Fibroblast of upper back skin (primary cell): ENCODE data around the gene CYBB.

Experiments
- DNase-seq: peaks from one replicate; pipeline ENCODE4 v3.0.0-alpha.2; 2013

The CYBB gene

DNA sequence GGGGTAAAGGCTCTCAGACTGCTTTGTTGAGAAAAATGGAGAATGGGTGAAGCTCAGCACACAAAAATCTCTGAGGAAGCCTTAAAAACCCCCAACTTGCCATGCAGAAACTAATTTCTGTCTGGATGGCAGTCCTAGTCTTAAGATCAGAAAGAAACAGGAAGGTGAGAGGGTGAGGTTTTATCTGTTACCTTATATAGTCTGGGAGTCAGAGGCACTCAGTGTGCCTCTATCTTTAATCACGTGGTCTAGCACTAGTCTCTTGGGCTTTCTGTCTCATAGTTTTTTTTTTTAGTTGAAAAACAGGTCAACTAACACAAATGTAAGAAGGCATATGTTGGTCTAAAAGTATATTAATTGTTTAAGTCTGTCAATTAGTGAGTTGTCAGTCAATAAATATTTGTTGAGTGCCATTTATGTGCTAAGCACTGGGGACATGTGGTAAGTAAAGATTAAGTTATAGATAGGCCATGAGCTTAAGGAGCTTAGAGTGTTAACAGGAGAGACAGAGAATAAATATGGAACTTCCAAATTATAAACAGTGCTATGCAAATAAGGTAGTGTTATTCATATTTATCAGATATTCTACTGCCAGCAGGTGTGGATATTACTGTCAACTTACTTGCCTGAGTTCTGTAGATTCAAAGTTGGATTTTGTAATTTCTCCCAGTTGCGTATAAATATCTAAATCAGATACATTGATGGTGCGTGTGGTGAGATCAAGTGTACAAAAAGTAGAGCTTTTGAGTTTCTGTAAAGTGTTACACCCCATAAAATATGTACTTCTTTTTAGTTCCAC lies 7.0 kb downstream of the CYBB start:
- DNase-seq, result no peak

- no peak for DNase-seq
Measured at GRCh38 chrX:37787423-37787869, 7.6 kb downstream of the CYBB start.

GRCh38 chrX:37796310-37796709 lies 16.5 kb downstream of the CYBB start:
- no peak for DNase-seq

GRCh38 chrX:37796805-37797204 lies 16.9 kb downstream of the CYBB start:
- no peak for DNase-seq

DNA sequence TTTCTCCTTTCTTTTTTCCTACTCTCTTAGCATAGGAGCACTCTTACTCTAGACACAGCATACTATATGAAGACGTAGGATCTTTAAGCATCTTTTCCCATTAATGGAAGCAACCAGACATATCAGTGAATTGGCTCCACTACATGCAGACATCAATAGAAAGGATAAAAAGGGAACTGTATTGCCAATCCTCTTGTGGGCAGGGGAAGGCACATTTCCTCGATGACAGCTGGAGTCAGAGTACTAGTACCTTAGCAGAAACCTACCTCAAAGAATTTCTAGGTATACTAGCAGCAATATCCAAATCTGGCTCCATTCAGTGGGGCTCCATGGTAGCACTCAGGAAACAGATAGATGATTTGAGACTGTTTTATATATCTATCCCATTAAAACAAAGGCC lies 20.1 kb downstream of the CYBB start:
- no peak for DNase-seq

GRCh38 chrX:37800717-37801116 lies 20.9 kb downstream of the CYBB start:
- DNase-seq, result no peak

DNA sequence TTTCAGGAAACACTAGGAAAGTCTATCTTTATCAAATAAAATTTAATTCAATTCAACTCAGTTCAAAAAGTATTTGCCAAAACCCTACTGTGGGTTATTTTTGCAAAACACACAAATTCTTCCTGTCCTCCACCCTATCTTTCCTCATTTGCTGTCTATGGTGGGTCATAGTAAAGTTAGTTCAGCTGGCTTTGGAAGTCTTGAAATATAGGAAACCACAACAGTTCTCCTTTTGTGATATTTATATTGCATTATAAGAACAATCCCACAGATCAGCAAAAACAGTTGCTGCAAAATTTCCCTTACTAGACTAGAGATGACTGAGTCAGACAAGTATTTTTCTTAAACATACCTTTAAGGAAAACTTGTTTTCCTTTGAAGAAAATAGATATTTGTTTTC lies 22.2 kb downstream of the CYBB start:
- DNase-seq, result no peak

DNA sequence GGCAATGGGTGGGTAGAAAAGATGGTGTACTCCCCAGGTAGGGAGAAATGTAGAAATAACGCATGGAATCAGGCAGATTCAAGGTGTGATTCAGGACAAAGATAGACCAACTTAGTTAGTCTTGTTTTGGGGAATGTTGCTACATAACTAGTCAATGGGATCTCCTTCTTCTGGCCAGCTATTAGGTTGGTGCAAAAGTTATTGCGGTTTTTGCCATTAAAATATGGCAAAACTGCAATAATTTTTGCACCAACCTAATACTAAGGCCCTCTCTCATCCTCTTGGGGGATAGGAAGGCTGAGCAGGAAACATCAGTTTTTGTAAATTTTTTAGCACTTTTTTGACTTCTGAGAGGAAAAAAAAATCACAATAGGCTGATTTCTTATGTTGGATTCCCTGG lies 23.2 kb downstream of the CYBB start:
- DNase-seq, result no peak

DNA sequence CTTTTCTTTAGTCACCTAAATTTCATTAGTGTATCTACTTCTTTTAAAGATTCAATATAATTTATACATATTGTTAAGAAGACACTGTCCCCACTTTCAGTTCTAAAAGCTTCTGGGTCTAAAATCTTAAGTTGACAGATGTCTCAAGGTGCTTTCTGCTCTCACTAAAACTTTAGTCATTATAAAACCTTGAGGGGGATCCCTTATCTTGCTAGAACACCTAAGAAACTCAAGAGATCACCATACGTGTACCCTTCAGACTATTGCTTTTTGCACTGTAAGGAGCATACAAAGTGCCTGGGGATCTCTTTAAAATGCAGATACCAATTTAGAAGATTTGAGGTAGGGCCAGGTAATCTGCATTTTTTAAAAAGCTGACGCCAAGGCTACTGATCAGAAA lies 30.1 kb downstream of the CYBB start:
- DNase-seq, result no peak

DNA sequence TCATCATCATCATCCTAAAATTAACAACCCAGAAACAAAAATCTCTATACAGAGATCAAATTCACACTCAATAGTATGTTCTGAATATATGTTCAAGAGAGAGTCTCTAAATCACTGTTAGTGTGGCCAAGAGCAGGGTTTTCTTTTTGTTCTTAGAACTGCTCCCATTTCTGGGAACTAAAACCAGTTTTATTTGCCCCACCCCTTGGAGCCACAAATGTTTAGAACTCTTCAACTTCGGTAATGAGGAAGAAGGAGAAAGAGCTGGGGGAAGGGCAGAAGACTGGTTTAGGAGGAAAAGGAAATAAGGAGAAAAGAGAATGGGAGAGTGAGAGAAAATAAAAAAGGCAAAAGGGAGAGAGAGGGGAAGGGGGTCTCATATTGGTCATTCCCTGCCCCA lies 32.3 kb downstream of the CYBB start:
- DNase-seq, result no peak

GRCh38 chrX:37813570-37813969 lies 33.7 kb downstream of the CYBB start:
- no peak for DNase-seq

DNA sequence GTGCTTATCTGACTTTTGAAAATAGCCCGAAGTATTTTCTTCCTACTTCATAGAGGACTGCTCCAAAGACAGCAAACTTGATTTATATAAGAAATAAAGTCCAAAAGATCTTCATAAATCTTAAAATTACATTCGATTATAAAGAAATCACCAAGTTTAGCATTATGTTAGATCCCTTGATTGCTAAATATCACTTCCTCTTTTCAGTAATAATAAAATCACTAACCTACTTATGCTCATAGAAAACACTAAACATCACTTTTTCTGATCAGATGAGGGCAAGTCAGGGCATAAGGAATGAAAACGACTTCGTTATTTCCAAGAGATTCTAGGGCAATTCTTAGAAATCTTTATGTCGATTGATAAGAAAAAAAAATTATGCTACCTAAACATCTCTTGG lies 35.5 kb downstream of the CYBB start:
- no peak for DNase-seq

- DNase-seq, result no peak
Measured at GRCh38 chrX:37816766-37817165, 36.9 kb downstream of the CYBB start.

DNA sequence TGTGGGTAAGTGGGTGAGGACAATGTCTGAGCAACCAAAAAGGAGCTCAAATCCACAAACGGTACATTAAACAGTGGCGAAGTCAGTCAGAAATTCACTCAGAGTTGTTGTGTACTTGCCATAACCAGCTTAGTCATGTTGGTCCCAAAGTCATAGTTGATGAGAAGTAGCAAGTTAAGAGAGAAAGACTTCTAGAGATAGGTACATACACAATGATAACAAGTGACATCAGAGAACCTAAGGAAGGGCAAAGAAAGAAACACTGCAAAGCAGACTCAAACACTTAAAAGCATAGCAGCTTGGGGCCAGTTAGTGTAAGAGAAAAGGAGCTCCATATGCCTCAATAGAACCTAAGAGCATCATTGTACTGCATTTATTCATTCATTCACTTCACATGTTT lies 37.3 kb downstream of the CYBB start:
- DNase-seq, result no peak

- DNase-seq, result no peak
Measured at GRCh38 chrX:37817579-37817978, 37.7 kb downstream of the CYBB start.

GRCh38 chrX:37818031-37818430 lies 38.2 kb downstream of the CYBB start:
- no peak for DNase-seq

GRCh38 chrX:37820646-37821045 lies 40.8 kb downstream of the CYBB start:
- DNase-seq, result no peak

DNA sequence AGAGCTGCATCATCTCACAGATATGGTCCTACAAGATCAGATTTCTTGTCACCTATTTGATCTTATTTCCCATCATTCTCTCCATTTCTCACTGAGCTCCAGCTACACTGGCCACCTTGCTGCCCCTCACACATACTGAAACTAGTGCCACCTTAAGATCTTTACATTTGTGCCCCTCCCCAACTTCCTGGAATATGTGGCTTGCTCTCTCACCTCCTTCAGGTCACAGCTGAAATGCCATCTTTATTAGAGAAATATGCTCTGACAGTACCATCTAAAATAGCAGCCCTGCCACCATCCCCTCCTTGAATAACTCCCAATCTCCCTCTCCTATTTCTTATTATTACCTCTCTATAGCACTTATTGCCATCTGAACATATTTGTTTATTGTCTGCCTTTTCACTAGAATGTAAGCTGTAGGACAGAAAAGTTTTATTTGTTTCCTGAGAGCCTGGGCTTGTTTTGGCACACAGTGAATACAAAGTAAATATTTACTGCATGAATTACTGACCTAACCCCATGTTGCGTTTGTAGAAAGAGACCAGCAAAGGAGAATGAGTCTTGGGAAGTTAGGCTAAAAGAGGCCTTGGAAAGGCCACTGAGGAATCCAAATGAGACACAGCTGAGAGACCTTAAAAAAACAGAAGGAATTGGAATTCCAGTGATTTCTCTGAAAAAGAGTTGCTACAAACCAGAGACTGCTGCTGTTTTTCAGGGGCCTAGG lies 44.8 kb downstream of the CYBB start:
- no peak for DNase-seq

GRCh38 chrX:37825215-37825842 lies 45.5 kb downstream of the CYBB start:
- DNase-seq, result peak; percentile 25

DNA sequence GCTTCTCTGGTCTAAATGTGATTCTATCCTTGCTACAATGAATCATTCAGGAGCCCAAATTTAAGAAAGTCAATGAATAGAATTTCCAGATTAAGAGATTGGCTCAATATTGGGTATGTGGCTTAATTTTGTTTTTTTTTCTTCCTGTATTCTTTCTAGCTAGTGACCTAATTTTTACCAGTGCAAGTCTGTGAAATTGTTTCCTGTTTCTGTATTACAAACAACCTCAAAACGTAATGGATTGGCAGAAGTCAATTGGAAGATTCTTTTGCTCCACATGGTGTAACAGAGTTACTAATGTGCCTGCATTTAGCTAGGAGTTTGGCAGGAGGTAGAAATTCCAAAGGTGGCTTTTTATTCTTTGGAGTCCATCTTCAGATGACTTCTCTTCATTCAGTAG lies 49.9 kb downstream of the CYBB start:
- DNase-seq, result no peak

GRCh38 chrX:37830371-37830770 lies 50.5 kb downstream of the CYBB start:
- no peak for DNase-seq

- no peak for DNase-seq
Measured at GRCh38 chrX:37834937-37835336, 55.1 kb downstream of the CYBB start.

DNA sequence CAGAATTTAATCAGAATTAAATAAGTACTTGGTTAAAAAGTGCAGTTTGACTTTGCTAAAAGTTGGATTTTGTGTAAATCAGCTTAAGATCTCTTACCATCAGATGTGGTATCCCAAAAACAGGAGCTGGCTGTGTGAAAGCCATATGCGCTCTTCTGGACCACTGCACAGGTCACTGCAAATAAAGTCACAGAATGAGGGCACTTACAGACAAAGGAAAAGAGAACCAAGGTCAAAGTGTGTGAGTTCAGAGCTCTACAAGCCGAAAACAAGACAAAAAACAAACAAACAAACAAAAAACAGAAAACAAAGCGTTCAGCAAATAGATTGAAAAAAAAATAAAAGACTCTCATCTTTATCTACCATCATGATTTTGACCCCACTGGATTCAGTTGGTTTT lies 61.1 kb downstream of the CYBB start:
- DNase-seq, result no peak

DNA sequence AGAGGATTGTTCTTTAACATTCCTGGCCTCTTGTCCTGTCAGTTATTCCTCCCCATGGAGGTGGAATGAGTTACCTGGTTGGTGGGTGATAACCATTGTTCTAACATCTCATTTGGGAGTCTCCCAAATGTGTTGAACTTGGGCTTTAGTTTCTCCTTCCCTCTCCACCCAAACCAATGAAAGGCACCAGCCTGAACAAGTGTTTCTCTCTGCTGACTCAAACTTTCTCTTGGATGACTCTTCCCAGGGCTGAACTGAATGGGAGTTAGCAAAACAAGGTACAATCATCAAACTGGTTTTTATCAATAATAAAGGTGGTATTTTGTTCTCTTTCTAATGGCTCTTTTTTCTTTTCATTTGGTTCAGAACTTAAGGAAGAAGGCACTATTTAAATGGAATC lies 64.8 kb downstream of the CYBB start:
- no peak for DNase-seq
